HepG2 (cell line): Measurements from ENCODE around the gene GPR12. TPM values are rescaled to one million over a fixed set of nuclear protein-coding genes. Genes with fewer than 3 reads are reported as not detected.

Experiments used
- ATAC-seq: fragments of 200-7000 bp; cut with Tn5 transposase; 3 replicates; pipeline ENCODE4 v1.9.1; 2020; ENCODE audit warnings: mild to moderate bottlenecking, moderate library complexity
- BruUV-seq: library from RNA; stranded (reverse); fragments of 400-500 nt; replicated peaks from 2 replicates; lab custom pipeline; 2021; lab: Mats Ljungman, UMichigan
- CTCF ChIA-PET: fragments of 300-600 bp; formaldehyde crosslinking; extraction: SDS; loops from one replicate; lab custom pipeline; 2021; ENCODE audit warnings: low total read pairs, inconsistent platforms, low intra/inter-chr PET ratio; lab: Yijun Ruan, JAX
- POLR2A ChIA-PET: fragments of 350-600 bp; sonication (Branson Sonifier 250); formaldehyde crosslinking; loops from one replicate; lab custom pipeline; 2020; ENCODE audit warnings: antibody characterized with exemption, inconsistent platforms; lab: Yijun Ruan, JAX
- DNase-seq: peaks from one replicate; pipeline ENCODE4 v3.0.0-alpha.2; 2015; ENCODE audit warnings: low spot score
- FAIRE-seq: peaks from 3 replicates; lab custom pipeline; 2011; peaks lifted over from hg19 to GRCh38; lab: Jason Lieb, UNC
- H2AFZ ChIP-seq: one replicate; pipeline ENCODE4 v1.6.1; 2011; ENCODE audit warnings: low read length, inconsistent platforms
- H3K27ac ChIP-seq: fragments of 300-600 bp; 3 replicates; pipeline ENCODE4 v1.8.0; 2011; ENCODE audit warnings: mixed run types, mild to moderate bottlenecking, mixed read lengths, low read length, inconsistent platforms; ENCODE audit not compliant: insufficient read depth; ENCODE audit errors: extremely low read length
- H3K27me3 ChIP-seq, 2 experiments: fragments of 200-600 bp in 1 of 2; 2 replicates in 1 of 2; 3 replicates in 1 of 2; pipeline versions ENCODE4 v1.6.0 to v1.8.0; 2011; ENCODE audit warnings: low read length in 2 of 2, mild to moderate bottlenecking in 2 of 2, moderate library complexity in 2 of 2, inconsistent platforms in 1 of 2; ENCODE audit not compliant: insufficient read depth in 2 of 2, control insufficient read depth in 1 of 2
- H3K36me3 ChIP-seq, 2 experiments: fragments of 200-600 bp in 1 of 2; replicated peaks in 1 of 2; 2 replicates in 1 of 2; 3 replicates in 1 of 2; pipeline versions ENCODE4 v1.5.1 to v1.8.0; 2011; ENCODE audit warnings: low read length in 2 of 2, inconsistent platforms in 1 of 2; ENCODE audit not compliant: insufficient read depth in 2 of 2, control insufficient read depth in 1 of 2
- H3K4me1 ChIP-seq: 2 replicates; pipeline ENCODE4 v1.5.1; 2012; ENCODE audit warnings: low read length, inconsistent platforms; ENCODE audit not compliant: insufficient read depth
- H3K4me2 ChIP-seq: 2 replicates; pipeline ENCODE4 v1.6.0; 2011; ENCODE audit warnings: low read depth, low read length, inconsistent platforms
- H3K4me3 ChIP-seq, 3 experiments: fragments of 200-600 bp in 1 of 3; sonication (generic), shearing (Covaris generic) in 1 of 3; replicated peaks in 1 of 3; 2 replicates each; pipeline ENCODE4 v1.5.1; 2011 to 2016; ENCODE audit warnings: low read length in 3 of 3, inconsistent platforms in 2 of 3, low read depth in 2 of 3, mild to moderate bottlenecking in 2 of 3, control low read depth in 1 of 3, mixed read lengths in 1 of 3; ENCODE audit not compliant: insufficient read depth in 1 of 3
- H3K79me2 ChIP-seq: one replicate; pipeline ENCODE4 v1.6.1; 2011; ENCODE audit warnings: low read length, inconsistent platforms; ENCODE audit not compliant: insufficient read depth
- H3K9ac ChIP-seq: 2 replicates; pipeline ENCODE4 v1.6.0; 2011; ENCODE audit warnings: mild to moderate bottlenecking, low read depth, low read length, inconsistent platforms; ENCODE audit not compliant: insufficient read depth
- H3K9me3 ChIP-seq: 2 replicates; pipeline ENCODE4 v1.5.1; 2012; ENCODE audit warnings: mild to moderate bottlenecking, low read length
- H4K20me1 ChIP-seq: 2 replicates; pipeline ENCODE4 v1.6.0; 2011; ENCODE audit warnings: inconsistent platforms, mild to moderate bottlenecking, low read length, moderate library complexity; ENCODE audit not compliant: insufficient read depth
- HCFC1 ChIP-seq: fragments of 150-350 bp; IDR thresholded peaks from 2 replicates; pipeline ENCODE4 v1.6.1; 2014; ENCODE audit warnings: low read depth, low read length
- KDM4B ChIP-seq: sonication (generic); formaldehyde crosslinking; IDR thresholded peaks from 2 replicates; pipeline ENCODE4 v1.4.0; 2020; ENCODE audit warnings: missing genetic modification reagents
- RAD21 ChIP-seq: fragments of 450-650 bp; formaldehyde crosslinking; IDR thresholded peaks from 2 replicates; pipeline ENCODE4 v1.5.0; 2020; ENCODE audit warnings: mild to moderate bottlenecking
- RBM22 ChIP-seq: fragments of 200-400 bp; formaldehyde crosslinking; optimal IDR thresholded peaks from 2 replicates; pipeline ENCODE3; 2017; ENCODE audit warnings: mild to moderate bottlenecking, low read length, moderate library complexity
- SUZ12 ChIP-seq: fragments of 150-350 bp; IDR thresholded peaks from 2 replicates; pipeline ENCODE4 v1.6.1; 2014; ENCODE audit warnings: low read depth, low read length
- ZNF441 ChIP-seq: sonication (generic); formaldehyde crosslinking; IDR thresholded peaks from 2 replicates; pipeline ENCODE4 v1.7.0; 2021; ENCODE audit warnings: missing genetic modification reagents, borderline replicate concordance
- ZNF761 ChIP-seq: sonication (generic); formaldehyde crosslinking; conservative IDR thresholded peaks from 2 replicates; pipeline ENCODE4 v1.4.0; 2020; ENCODE audit warnings: mild to moderate bottlenecking, missing genetic modification reagents
- ZNF773 ChIP-seq: sonication (generic); formaldehyde crosslinking; IDR thresholded peaks from 2 replicates; pipeline ENCODE4 v1.4.0; 2020; ENCODE audit warnings: missing genetic modification reagents, borderline replicate concordance
- whole genome bisulfite sequencing: methylation state at CpG from one replicate; pipeline ENCODE4 v1.1.6; 2017; ENCODE audit warnings: low lambda C conversion rate; 5-methylcytosine and 5-hydroxymethylcytosine counted together
- in situ Hi-C: cut with HindIII; loops from 2 replicates; pipeline ENCODE4 v1.10.0; 2017; ENCODE audit warnings: low pct_unique_long_range_greater_than_20kb; ENCODE audit not compliant: extremely low pct_ligation_motif_present
- intact Hi-C: fragments of 100-400 bp; cut with micrococcal nuclease; formaldehyde crosslinking; loops from one replicate; pipeline ENCODE4 v1.10.0; 2022; ENCODE audit not compliant: unreplicated experiment
- polyA plus RNA-seq, 8 experiments: library from polyadenylated mRNA; depleted of rRNA in 3 of 8; stranded (reverse) in 7 of 8; unstranded in 1 of 8; fragments of >200 nt; fragmentation: Illumina TruSeq in 4 of 8; extraction: Trizol in 4 of 8; gene quantifications; 2 replicates each; pipeline versions ENCODE4 v1.2.1 to v1.2.3, GENCODE V29; 2011 to 2016; ENCODE audit warnings: low read depth in 4 of 8, missing spikeins in 1 of 8, mixed read lengths in 1 of 8; ENCODE audit not compliant: insufficient read depth in 1 of 8
- total RNA-seq, 5 experiments: library from RNA; depleted of rRNA; stranded (reverse); fragments of >200 nt; fragmentation: Illumina TruSeq; extraction: Trizol; gene quantifications; 2 replicates each; pipeline ENCODE4 v1.2.3, GENCODE V29; 2016; ENCODE audit warnings: low read depth in 1 of 5
- TF ChIP-seq, protein P1 (sequence below): IDR thresholded peaks from 2 replicates; pipeline ENCODE4 v1.6.1; 2016; ENCODE audit warnings: low read depth, control low read depth

The GPR12 gene
- total and polyA plus RNA-seq, 2 of the 13 experiments (the other 11 are each of a cell fraction or from before 2014, with no cell fraction given) = not detected

- CTCF ChIA-PET = no interaction called here
- POLR2A ChIA-PET = no interaction called here
- H3K36me3 ChIP-seq = no peaks in the 10 kb centered on the region
- no peak overlapping the region for H3K4me3 ChIP-seq
- peaks cover 5 to 24% of the 10 kb centered on the region in 2 experiments for H3K27me3 ChIP-seq
- no peak overlapping the region for H3K27ac ChIP-seq
- BruUV-seq = no TSS peak
- no peaks in the 10 kb centered on the region for H3K79me2 ChIP-seq
- H2AFZ ChIP-seq = no peak overlapping the region
- ATAC-seq (no peak), DNase-seq (no peak), FAIRE-seq (no peak)
- 11% methylated on average over 11 of the region's 18 CpGs for WGBS
- no peak overlapping the region for H3K9ac ChIP-seq
- in situ Hi-C loops (no loop called here), intact Hi-C loops (no loop called here)
- TF ChIP-seq ZNF773 (no peak), RAD21 (CRISPR knock-in tag) (no peak), SUZ12 (no peak), HCFC1 (no peak), RBM22 (no peak), ZNF761 (CRISPR knock-in tag) (no peak), ZNF441 (CRISPR knock-in tag) (no peak), KDM4B (no peak)
- TF ChIP-seq, protein P1, sequence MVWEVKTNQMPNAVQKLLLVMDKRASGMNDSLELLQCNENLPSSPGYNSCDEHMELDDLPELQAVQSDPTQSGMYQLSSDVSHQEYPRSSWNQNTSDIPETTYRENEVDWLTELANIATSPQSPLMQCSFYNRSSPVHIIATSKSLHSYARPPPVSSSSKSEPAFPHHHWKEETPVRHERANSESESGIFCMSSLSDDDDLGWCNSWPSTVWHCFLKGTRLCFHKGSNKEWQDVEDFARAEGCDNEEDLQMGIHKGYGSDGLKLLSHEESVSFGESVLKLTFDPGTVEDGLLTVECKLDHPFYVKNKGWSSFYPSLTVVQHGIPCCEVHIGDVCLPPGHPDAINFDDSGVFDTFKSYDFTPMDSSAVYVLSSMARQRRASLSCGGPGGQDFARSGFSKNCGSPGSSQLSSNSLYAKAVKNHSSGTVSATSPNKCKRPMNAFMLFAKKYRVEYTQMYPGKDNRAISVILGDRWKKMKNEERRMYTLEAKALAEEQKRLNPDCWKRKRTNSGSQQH (CRISPR knock-in tag) = no peak
- no peak overlapping the region for H3K4me2 ChIP-seq
- H3K4me1 ChIP-seq = no peaks in the 10 kb centered on the region
- H4K20me1 ChIP-seq = no peaks in the 10 kb centered on the region
- H3K9me3 ChIP-seq = no peaks in the 10 kb centered on the region
Observed at GRCh38 chr13:26784704-26785639, 24.4 kb upstream of the GPR12 start.
